GM19238 (cell line): ENCODE data around the gene SUPT3H.

Experiments used
- DNase-seq: peaks from one replicate; pipeline ENCODE4 v3.0.0; 2011; ENCODE audit warnings: low spot score; ENCODE audit not compliant: insufficient read length

Gene SUPT3H

GRCh38 chr6:44800784-44801592, 576.7 kb downstream of the SUPT3H start:
- DNase-seq = no peak

GRCh38 chr6:44800171-44800783, 577.5 kb downstream of the SUPT3H start:
- no peak for DNase-seq

- DNase-seq = no peak
Measured at GRCh38 chr6:44797746-44798145, 580.0 kb downstream of the SUPT3H start.

GRCh38 chr6:44795326-44795725, 582.4 kb downstream of the SUPT3H start:
- DNase-seq = no peak

GRCh38 chr6:44789806-44790205, 587.9 kb downstream of the SUPT3H start:
- DNase-seq = no peak

GRCh38 chr6:44789061-44789460, 588.7 kb downstream of the SUPT3H start:
- DNase-seq = no peak

- no peak for DNase-seq
Measured at GRCh38 chr6:44788387-44788981, 589.2 kb downstream of the SUPT3H start.

GRCh38 chr6:44787254-44787834, 590.4 kb downstream of the SUPT3H start:
- no peak for DNase-seq

- DNase-seq = no peak
Measured at GRCh38 chr6:44785130-44785529, 592.6 kb downstream of the SUPT3H start.

GRCh38 chr6:44784195-44784594, 593.5 kb downstream of the SUPT3H start:
- DNase-seq = no peak

- no peak for DNase-seq
Measured at GRCh38 chr6:44782892-44783291, 594.8 kb downstream of the SUPT3H start.

GRCh38 chr6:44781912-44782597, 595.7 kb downstream of the SUPT3H start:
- DNase-seq = no peak

- DNase-seq = no peak
Measured at GRCh38 chr6:44780161-44780560, 597.6 kb downstream of the SUPT3H start.

- DNase-seq = no peak
Measured at GRCh38 chr6:44779130-44779826, 598.5 kb downstream of the SUPT3H start.
